Measurements from ENCODE around the gene ABCA3. TPM values are rescaled to one million over a fixed set of nuclear protein-coding genes. Genes with fewer than 3 reads are reported as not detected.

Gene ABCA3
- total RNA-seq, 6 donors from 2014 or later, result 337 to 619 (median 455) TPM

DNA sequence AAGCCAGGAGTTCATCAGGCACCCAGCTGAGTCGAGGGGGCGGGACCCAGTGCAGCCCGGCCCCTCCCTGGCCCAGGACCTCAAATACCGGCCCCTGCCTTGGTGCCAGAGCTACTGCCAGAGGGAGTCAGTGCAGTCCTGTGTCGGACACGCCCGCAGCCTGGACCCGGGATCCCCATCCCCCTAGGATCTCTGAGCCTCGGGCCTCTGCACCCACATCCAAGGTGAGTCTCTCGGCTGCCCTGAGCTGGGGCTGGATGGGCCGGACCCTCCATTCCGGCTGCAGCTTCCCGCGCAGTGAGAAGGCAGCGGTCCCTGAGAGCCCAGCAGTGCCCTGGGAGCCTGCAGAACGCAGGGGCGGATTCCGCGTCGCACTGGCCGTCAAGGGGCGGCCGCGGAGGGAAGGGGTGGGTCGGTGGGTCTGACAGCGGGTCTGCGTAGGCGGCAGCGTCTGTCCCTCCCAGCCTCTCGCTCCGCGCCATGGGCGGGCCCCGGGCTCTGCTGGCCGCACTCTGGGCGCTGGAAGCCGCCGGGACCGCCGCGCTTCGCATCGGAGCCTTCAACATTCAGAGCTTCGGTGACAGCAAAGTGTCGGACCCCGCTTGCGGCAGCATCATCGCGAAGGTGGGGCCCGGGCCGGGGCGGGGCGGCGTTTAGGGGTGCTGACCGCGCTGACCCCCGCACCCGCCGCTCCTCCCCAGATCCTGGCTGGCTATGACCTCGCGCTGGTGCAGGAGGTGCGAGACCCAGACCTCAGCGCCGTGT is 104.0 kb downstream of the ABCA3 start, which contains the start of gene DNASE1L2:
TSS of gene DNASE1L2 (plus strand) at position 108 of the 765 bp plus-strand sequence. CDS start at position 481, 373 bp downstream.
- H3K27me3 ChIP-seq, result peaks cover 0 to 19% (median 10%) of the 10 kb centered on the region in 4 donors
- peaks cover 25 to 52% (median 46%) of the 10 kb centered on the region in 4 donors for H3K36me3 ChIP-seq
- H3K27ac ChIP-seq, result no peak within 1 kb of the TSS
- DNase-seq, result peak in 1 of 2 donors; percentile 88
- peak in 1 of 2 donors; percentile 64 for ATAC-seq (ENCODE audit: low FRiP score in 2 of 2)
- peak within 1 kb of the TSS in 2 of 4 donors; percentile 9 to 10 for H3K4me3 ChIP-seq
- H3K9me3 ChIP-seq, result no peaks in the 10 kb centered on the region
- H3K4me1 ChIP-seq, result peaks cover 12 to 21% (median 19%) of the 10 kb centered on the region in 4 donors
- TF ChIP-seq, protein P1, sequence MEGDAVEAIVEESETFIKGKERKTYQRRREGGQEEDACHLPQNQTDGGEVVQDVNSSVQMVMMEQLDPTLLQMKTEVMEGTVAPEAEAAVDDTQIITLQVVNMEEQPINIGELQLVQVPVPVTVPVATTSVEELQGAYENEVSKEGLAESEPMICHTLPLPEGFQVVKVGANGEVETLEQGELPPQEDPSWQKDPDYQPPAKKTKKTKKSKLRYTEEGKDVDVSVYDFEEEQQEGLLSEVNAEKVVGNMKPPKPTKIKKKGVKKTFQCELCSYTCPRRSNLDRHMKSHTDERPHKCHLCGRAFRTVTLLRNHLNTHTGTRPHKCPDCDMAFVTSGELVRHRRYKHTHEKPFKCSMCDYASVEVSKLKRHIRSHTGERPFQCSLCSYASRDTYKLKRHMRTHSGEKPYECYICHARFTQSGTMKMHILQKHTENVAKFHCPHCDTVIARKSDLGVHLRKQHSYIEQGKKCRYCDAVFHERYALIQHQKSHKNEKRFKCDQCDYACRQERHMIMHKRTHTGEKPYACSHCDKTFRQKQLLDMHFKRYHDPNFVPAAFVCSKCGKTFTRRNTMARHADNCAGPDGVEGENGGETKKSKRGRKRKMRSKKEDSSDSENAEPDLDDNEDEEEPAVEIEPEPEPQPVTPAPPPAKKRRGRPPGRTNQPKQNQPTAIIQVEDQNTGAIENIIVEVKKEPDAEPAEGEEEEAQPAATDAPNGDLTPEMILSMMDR (IDR thresholded peaks at IDR 0.05), result no peak
- TF ChIP-seq POLR2A (IDR thresholded peaks at IDR 0.05) (no peak), POLR2AphosphoS5 (IDR thresholded peaks at IDR 0.05) (no peak)
- 10 to 20% methylated on average over 3 to 4 of the region's 64 CpGs for WGBS, 2 donors

DNA sequence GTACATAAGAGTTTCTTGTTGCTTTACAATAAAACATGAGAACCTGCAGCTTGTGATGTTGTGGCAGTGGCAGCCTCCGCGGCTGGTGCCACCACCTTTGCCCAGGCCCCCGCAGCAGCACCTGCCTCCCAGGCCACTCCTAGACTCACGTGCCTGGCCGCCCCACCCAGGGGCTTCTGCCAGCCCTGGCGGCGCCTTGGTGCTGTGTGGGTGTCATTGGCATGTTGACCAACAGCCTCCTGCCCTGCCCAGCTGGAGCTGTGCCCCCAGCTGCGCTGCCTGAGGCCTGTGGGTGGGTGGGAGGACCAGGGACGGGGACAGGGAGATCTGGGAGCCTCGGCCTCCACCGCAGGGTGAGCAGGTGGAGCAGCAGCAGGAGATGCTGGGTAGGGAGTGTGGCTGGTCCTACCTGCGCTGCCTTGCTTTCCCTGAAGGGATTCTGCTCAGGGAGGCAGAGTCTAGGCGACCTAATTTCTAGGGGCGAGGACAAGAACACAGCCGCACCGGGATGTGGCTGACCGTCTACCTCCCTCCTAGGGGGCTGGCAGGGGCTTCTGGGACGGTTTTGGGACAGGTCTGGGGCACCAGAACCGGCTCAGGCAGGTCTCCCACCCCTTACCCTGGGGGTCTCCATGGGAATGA is 104.7 kb downstream of the ABCA3 start:
- H3K27me3 ChIP-seq, result peaks cover 0 to 19% (median 10%) of the 10 kb centered on the region in 4 donors
- H3K9me3 ChIP-seq, result no peaks in the 10 kb centered on the region
- no peak for TF ChIP-seq EP300 (IDR thresholded peaks at IDR 0.05)
- TF ChIP-seq, protein P1 (IDR thresholded peaks at IDR 0.05), result no peak
- no peak for TF ChIP-seq POLR2AphosphoS5 (IDR thresholded peaks at IDR 0.05)
- no peak for TF ChIP-seq POLR2A (IDR thresholded peaks at IDR 0.05)
- no peak for DNase-seq
- 88 to 89% methylated on average over 8 to 19 of the region's 19 CpGs for WGBS, 2 donors
- no peak for ATAC-seq (ENCODE audit: low FRiP score in 2 of 2)
- H3K27ac ChIP-seq, result no peak overlapping the region
- peaks cover 12 to 21% (median 19%) of the 10 kb centered on the region in 4 donors for H3K4me1 ChIP-seq
- H3K36me3 ChIP-seq, result peaks cover 28 to 55% (median 53%) of the 10 kb centered on the region in 4 donors
- no peak overlapping the region for H3K4me3 ChIP-seq

DNA sequence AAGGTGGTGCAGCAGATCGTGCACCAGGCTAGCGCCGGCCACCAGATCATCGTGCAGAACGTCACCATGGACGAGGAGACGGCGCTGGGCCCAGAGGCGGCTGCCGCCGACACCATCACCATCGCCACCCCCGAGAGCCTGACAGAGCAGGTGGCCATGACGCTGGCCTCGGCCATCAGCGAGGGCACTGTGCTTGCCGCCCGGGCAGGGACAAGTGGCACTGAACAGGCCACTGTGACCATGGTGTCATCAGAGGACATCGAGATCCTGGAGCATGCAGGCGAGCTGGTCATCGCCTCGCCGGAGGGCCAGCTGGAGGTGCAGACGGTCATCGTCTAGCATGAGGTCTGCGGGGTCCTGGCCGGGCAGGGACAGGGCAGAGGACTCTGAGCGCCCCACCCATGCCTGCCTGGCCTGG is 105.3 kb downstream of the ABCA3 start:
- H3K9me3 ChIP-seq, result no peaks in the 10 kb centered on the region
- no peak for TF ChIP-seq POLR2A (IDR thresholded peaks at IDR 0.05)
- TF ChIP-seq, protein P1 (IDR thresholded peaks at IDR 0.05), result no peak
- H3K4me3 ChIP-seq, result no peak overlapping the region
- H3K36me3 ChIP-seq, result peaks cover 28 to 61% (median 58%) of the 10 kb centered on the region in 4 donors
- no peak for DNase-seq
- ATAC-seq (ENCODE audit: low FRiP score in 2 of 2), result no peak
- WGBS, 2 donors, result 91 to 92% methylated on average over 19 to 22 of the region's 28 CpGs
- H3K27me3 ChIP-seq, result peaks cover 0 to 19% (median 10%) of the 10 kb centered on the region in 4 donors
- H3K27ac ChIP-seq, result no peak overlapping the region
- peaks cover 12 to 21% (median 19%) of the 10 kb centered on the region in 4 donors for H3K4me1 ChIP-seq

DNA sequence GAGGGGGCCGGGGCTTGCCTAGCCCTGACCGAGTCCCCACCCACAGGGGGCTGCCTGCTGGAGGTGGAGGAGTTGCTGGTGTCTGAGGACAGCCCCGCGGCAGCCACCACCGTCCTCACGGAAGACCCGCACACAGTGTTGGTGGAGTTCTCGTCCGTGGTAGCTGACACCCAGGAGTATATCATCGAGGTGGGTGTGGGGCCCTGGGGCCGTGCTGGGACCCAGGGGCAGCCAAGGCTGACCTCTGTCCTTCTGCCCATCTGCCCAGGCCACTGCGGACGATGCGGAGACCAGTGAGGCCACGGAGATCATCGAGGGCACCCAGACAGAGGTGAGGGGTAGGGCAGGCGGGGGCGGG is 105.7 kb downstream of the ABCA3 start:
- DNase-seq (no peak), ATAC-seq (ENCODE audit: low FRiP score in 2 of 2) (no peak)
- Histone ChIP-seq H3K9me3 (no peaks in the 10 kb centered on the region), H3K4me3 (no peak overlapping the region), H3K27me3 (peaks cover 0 to 19% (median 10%) of the 10 kb centered on the region in 4 donors), H3K4me1 (peaks cover 12 to 21% (median 19%) of the 10 kb centered on the region in 4 donors), H3K36me3 (peaks cover 30 to 64% (median 62%) of the 10 kb centered on the region in 4 donors), H3K27ac (no peak overlapping the region)
- no peak for TF ChIP-seq POLR2AphosphoS5 (IDR thresholded peaks at IDR 0.05)
- TF ChIP-seq, protein P1 (IDR thresholded peaks at IDR 0.05), result no peak
- TF ChIP-seq POLR2A (IDR thresholded peaks at IDR 0.05), result no peak
- TF ChIP-seq EP300 (IDR thresholded peaks at IDR 0.05), result no peak
- WGBS, 2 donors, result 93 to 96% methylated on average over 9 to 17 of the region's 18 CpGs

Data from upper lobe of left lung (tissue), 6 donors.